Activated B cell treated with CpG ODN at 0.5 μM for 24 hours (primary cell): ENCODE data around the gene SNX14. TPM values are rescaled to one million over a fixed set of nuclear protein-coding genes. Genes with fewer than 3 reads are reported as not detected.
A peak's percentile ranks its signal among the peaks of the same experiment; 100 is the strongest.

ENCODE experiments used
- ATAC-seq: fragments of 200-7000 bp; cut with Tn5 transposase; one replicate; pipeline ENCODE4 v1.10.0; 2021; ENCODE audit warnings: low read depth, mild to moderate bottlenecking, moderate library complexity
- CTCF ChIA-PET: fragments of 350-600 bp; sonication (Branson Sonifier 250); formaldehyde crosslinking; loops from one replicate; lab custom pipeline; 2021; ENCODE audit warnings: antibody characterized with exemption; lab: Charles Lee
- POLR2A ChIA-PET: fragments of 350-600 bp; sonication (Branson Sonifier 250); formaldehyde crosslinking; loops from one replicate; lab custom pipeline; 2021; ENCODE audit warnings: antibody characterized with exemption; lab: Charles Lee
- DNase-seq: peaks from one replicate; pipeline ENCODE4 v3.0.0; 2022
- H3K27ac Mint-ChIP-seq: one replicate; pipeline ENCODE4 v1.8.0; 2020; ENCODE audit warnings: mixed read lengths
- H3K27me3 Mint-ChIP-seq: one replicate; pipeline ENCODE4 v1.8.0; 2021; ENCODE audit warnings: mixed read lengths
- H3K36me3 Mint-ChIP-seq: one replicate; pipeline ENCODE4 v1.8.0; 2021; ENCODE audit warnings: low read depth, mixed read lengths
- H3K4me1 Mint-ChIP-seq: one replicate; pipeline ENCODE4 v1.8.0; 2021; ENCODE audit warnings: mixed read lengths
- H3K4me3 Mint-ChIP-seq: one replicate; pipeline ENCODE4 v1.8.0; 2020; ENCODE audit warnings: mild to moderate bottlenecking, mixed read lengths
- H3K9me3 Mint-ChIP-seq: one replicate; pipeline ENCODE4 v1.8.0; 2020; ENCODE audit warnings: mixed read lengths
- CTCF ChIP-seq: fragments of 200-600 bp; IDR thresholded peaks from one replicate; pipeline ENCODE4 v1.8.0; 2022; ENCODE audit warnings: antibody characterized with exemption, mild to moderate bottlenecking
- intact Hi-C: fragments of 100-400 bp; cut with micrococcal nuclease; formaldehyde crosslinking; loops from one replicate; pipeline ENCODE4 v1.15.1; 2024
- total RNA-seq: library from RNA; stranded (reverse); gene quantifications from 2 replicates; pipeline ENCODE4 v1.2.3, GENCODE V29; 2022

Gene SNX14
- total RNA-seq, 1 donor from 2014 or later: 70.8 TPM

- intact Hi-C loops: loop anchor here (10.0 kb wide), 1 partner anchor 54 kb away; no protein-coding TSS in a partner anchor
- CTCF ChIA-PET: no interaction called here
- POLR2A ChIA-PET: interaction anchor here (1.2 to 2.8 kb wide), 2 partner anchors 22 to 58 kb away, joined by 3 to 11 read pairs; partner anchors contain the start of gene SYNCRIP
These were observed 26.6 kb upstream of the SNX14 start for GRCh38 chr6:85620308-85620707.

GRCh38 chr6:85614780-85615179, 21.1 kb upstream of the SNX14 start:
- Mint-ChIP-seq H3K9me3 (no peaks in the 10 kb centered on the region), H3K4me3 (no peak overlapping the region), H3K4me1 (no peaks in the 10 kb centered on the region), H3K27ac (peak overlapping the region; percentile 36), H3K36me3 (peaks cover 81% of the 10 kb centered on the region), H3K27me3 (no peaks in the 10 kb centered on the region)
- ChIA-PET POLR2A (no interaction called here), CTCF (no interaction called here)
- no peak for TF ChIP-seq CTCF
- intact Hi-C loops: no loop called here
- ATAC-seq (no peak), DNase-seq (no peak)

More at GRCh38 chr6:85620308-85620707, 26.6 kb upstream of the SNX14 start:
- no peak overlapping the region for H3K4me3 Mint-ChIP-seq
- H3K4me1 Mint-ChIP-seq: peaks cover 8% of the 10 kb centered on the region
- no peak for TF ChIP-seq CTCF
- no peaks in the 10 kb centered on the region for H3K27me3 Mint-ChIP-seq
- DNase-seq: no peak
- no peaks in the 10 kb centered on the region for H3K9me3 Mint-ChIP-seq
- ATAC-seq: no peak
- no peak overlapping the region for H3K27ac Mint-ChIP-seq
- H3K36me3 Mint-ChIP-seq: peaks cover 88% of the 10 kb centered on the region

GRCh38 chr6:85612690-85613474, 19.2 kb upstream of the SNX14 start:
- no peak overlapping the region for H3K27ac Mint-ChIP-seq
- H3K36me3 Mint-ChIP-seq: peaks cover 76% of the 10 kb centered on the region
- CTCF ChIA-PET: no interaction called here

GRCh38 chr6:85610182-85610895, 16.7 kb upstream of the SNX14 start:
- ChIA-PET CTCF (no interaction called here), POLR2A (no interaction called here)
- no peaks in the 10 kb centered on the region for H3K27me3 Mint-ChIP-seq
- no peaks in the 10 kb centered on the region for H3K4me1 Mint-ChIP-seq
- H3K27ac Mint-ChIP-seq: no peak overlapping the region
- intact Hi-C loops: no loop called here
- no peak overlapping the region for H3K4me3 Mint-ChIP-seq
- TF ChIP-seq CTCF: no peak
- no peak for DNase-seq
- no peak for ATAC-seq
- no peaks in the 10 kb centered on the region for H3K9me3 Mint-ChIP-seq
- peaks cover 69% of the 10 kb centered on the region for H3K36me3 Mint-ChIP-seq

More at GRCh38 chr6:85612690-85613474, 19.2 kb upstream of the SNX14 start:
- no peaks in the 10 kb centered on the region for H3K9me3 Mint-ChIP-seq
- H3K27me3 Mint-ChIP-seq: no peaks in the 10 kb centered on the region
- H3K4me1 Mint-ChIP-seq: no peaks in the 10 kb centered on the region
- intact Hi-C loops: loop anchor here (2.0 kb wide), 1 partner anchor 28 kb away; no protein-coding TSS in a partner anchor
- ATAC-seq (no peak), DNase-seq (no peak)
- H3K4me3 Mint-ChIP-seq: no peak overlapping the region
- POLR2A ChIA-PET: no interaction called here
- TF ChIP-seq CTCF: no peak

- Mint-ChIP-seq H3K27me3 (no peaks in the 10 kb centered on the region), H3K9me3 (no peaks in the 10 kb centered on the region), H3K27ac (no peak overlapping the region), H3K4me1 (no peaks in the 10 kb centered on the region), H3K36me3 (peaks cover 13% of the 10 kb centered on the region), H3K4me3 (no peak overlapping the region)
- intact Hi-C loops: loop anchor here (2.0 kb wide), 1 partner anchor 15 kb away; no protein-coding TSS in a partner anchor
- TF ChIP-seq CTCF: no peak
- ChIA-PET POLR2A (interaction anchor here (2.5 to 2.6 kb wide), 2 partner anchors 41 to 77 kb away, joined by 6 to 11 read pairs; partner anchors contain the start of gene SYNCRIP), CTCF (no interaction called here)
- DNase-seq (no peak), ATAC-seq (no peak)
These were observed 8.4 kb upstream of the SNX14 start for GRCh38 chr6:85602100-85602499.
